Activated CD8-positive, alpha-beta memory T cell treated with anti-CD3 and anti-CD28 coated beads, Interleukin-2, amount 50 U/mL, for 24 hours (primary cell): ENCODE data around the gene COL11A1.
"Not testable (repeated sequence)": the region's sequence is repeated elsewhere in the genome, so short reads cannot be mapped to it uniquely, and the experiment has no call there.

Experiments used
- DNase-seq: peaks from one replicate; pipeline ENCODE4 v3.0.0-alpha.2; 2020; ENCODE audit errors: extremely low read depth

COL11A1 gene

DNA sequence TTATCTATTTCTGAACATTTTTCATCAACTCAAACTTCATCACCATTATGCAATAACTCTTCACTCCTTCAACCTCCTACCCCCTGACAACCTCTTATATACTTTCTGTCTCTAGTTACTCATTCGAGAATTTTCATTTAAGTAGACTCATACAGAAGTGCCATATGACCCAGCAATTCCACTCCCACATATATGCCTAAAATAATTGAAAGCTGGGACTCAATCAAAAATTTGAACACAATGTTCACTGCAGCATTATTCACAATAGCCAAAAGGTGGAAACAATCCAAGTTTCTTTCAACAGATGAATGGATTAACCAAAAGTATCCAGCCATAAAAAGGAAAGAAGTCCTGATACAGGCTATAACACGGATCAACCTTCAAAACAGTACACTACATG, 24.1 kb downstream of the COL11A1 start:
- DNase-seq: no peak

DNA sequence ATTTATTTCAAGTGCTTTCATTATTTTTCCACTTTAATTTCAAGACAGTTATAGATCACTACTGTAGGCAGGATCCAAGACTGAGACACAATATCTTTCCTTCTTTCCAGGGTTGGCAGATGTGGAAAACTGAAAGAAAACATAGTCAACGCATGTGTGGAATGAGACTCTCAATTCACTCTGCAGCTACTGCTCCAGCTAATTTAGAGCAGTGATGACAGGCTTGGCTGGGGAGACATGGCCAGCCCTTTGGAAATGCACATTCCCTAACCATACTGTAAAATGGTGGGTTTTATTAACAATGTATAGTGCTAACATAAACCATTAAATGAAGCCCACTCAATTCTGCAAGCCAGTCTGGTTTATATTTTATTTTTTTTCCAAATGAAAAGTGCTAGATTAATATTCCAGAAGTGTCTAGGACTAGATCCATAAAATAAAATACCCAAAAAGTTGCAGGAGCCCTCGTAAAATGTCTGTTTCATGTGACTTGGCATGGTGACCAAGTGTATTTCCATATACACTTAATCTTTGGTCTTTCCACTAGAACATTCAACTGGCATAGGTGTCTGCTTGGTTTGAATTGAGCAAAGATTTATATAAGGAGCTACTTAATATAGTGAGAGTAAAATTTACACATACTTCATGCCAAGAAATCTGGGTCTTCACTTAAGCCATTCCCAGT, 32.9 kb downstream of the COL11A1 start:
- no peak for DNase-seq

DNA sequence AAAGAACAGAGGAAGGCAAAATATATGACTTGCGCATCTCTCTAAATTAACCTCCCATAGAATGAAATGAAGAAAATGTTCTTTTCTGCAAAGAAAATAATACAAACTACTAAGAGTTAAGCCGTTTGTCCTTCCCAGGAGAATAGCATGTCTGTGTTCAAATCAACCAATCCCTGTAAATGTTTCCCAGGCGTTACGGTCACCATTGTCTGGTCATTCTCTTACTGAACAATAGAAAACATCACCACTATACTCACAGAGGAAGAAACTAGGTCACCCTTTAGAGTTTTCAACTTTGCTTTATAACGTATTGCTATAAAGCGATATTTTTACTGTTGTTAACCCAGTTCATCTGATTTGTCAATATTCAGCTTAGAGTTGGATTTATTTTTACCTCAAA, 34.1 kb downstream of the COL11A1 start:
- DNase-seq: no peak

DNA sequence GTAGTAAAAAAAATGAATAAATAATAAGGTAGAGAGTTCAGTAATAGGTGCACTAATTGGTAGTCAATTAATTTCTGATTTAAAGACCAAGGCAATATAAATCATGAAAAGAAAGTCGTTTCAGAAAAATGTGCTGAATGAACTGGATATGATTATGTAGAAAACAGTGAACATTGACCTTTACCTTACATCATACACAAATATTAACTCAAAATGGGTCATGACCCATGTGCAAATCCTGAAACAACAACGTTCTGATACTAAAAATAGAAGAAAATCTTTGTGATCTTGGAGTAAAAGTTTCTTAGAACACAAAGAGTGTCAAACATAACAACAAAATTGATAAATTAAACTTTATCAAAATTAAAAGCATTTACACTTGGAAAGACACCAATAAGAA, 39.1 kb downstream of the COL11A1 start:
- DNase-seq: no peak

DNA sequence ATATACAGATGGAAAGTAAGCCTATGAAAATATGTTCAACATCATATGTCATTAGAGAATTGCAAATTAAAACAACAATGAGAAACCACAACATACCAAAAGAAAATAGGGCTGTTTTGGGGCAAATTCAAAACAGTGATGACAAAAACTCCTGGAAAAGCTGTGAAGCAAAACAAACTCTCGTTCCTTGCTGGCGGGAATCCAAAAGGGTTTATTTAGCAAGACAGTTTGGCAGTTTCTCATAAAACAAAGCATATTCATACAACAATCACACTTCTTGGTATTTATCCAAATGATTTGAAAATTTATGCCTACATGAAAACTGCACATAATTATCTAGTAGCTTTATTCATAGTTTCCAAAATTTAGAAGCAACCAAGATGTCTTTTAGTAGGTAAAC, 44.4 kb downstream of the COL11A1 start:
- no peak for DNase-seq

DNA sequence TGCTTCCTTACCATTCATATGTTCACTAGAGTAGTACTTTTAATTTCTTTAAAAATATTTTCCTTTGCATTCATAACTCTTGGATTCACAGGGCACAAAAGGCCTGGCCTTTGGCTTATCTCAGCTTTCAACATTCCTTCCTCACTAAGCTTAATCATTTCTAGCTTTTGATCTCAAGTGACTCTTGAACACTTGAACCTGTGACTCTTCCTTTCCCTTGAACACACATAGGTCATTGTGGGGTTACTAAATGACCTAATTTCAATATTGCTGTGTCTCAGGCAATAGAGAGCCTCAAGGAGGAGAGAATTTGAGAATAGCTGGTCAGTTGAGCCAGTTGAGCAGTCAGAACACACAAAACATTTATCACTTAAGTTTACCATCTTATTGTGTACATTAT, 49.9 kb downstream of the COL11A1 start:
- no peak for DNase-seq

DNA sequence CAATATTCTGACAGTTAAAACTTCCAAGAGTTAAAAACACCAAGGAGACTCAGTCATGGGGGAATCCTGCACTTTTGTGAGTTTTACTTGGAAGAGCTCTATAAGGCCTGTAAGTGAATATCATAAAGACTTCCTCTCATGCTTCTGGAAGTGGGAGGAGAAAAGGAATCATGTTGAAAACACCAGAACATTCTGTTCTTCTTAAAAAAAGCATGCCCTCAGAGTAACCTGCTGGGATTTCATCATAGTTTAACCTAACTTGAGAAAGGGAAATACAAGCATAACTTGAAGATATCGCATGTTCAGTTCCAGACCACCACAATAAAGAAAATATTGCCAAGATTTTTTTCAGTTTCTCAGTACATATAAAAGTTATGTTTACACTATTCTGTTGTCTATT, 51.9 kb downstream of the COL11A1 start:
- no peak for DNase-seq

DNA sequence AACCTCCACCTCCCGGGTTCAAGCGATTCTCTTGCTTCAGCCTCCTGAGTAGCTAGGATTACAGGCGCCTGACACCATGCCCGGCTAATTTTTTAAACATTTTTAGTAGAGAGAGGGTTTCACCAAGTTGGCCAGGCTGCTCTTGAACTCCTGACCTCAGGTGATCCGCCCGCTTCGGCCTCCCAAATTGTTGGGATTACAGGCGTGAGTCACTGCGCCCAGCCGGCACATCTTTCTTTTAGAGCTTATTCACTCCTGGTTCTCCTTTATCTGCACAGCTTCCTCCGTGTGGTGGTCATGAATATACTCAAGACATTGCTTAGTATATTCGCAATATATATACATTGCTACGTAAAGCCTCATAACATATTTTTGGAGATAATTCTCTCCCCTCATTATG, 80.2 kb downstream of the COL11A1 start:
- not testable (repeated sequence) for DNase-seq

DNA sequence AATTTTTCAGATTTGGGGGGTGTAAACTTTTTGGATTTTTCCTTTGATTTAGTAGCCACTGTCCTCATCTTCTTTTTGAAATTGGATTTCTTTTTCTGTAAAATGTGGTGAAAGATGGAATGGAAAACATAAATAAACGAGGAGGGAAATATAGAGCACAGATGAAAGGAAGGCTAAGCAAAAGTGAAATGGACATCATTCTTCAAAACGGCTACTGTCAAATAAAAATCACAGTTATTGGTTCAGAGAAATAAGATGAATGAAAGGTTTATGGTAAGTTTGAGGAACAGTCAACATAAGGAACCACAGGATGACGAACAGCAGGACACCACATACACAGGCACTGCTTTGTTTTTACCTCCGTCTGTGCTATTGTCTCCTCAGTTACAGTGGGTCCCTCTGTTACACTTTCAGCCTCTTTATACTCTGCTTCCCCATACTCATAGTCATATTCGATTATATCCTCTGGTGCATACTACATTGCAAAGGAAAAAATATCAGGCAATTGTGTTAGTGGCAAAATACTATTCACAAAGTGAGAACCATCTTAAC, 82.4 kb downstream of the COL11A1 start:
- no peak for DNase-seq

DNA sequence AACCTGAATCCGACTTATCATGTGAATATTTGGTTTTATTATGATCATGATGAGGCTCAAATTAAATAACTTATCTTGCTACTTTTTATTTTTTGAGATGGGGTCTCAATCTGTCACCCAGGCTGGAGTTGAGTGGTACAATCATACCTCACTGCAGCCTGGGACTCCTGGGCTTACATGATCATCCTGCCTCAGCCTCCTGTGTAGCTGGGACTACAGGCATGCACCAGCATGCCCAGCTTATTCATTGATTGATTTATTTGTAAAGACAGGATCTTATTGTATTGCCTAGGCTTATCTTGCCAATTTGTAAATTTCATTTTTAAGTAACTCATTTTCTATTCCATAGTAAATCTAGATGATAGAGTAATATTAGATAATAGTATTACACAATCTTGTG, 84.3 kb downstream of the COL11A1 start:
- no peak for DNase-seq

DNA sequence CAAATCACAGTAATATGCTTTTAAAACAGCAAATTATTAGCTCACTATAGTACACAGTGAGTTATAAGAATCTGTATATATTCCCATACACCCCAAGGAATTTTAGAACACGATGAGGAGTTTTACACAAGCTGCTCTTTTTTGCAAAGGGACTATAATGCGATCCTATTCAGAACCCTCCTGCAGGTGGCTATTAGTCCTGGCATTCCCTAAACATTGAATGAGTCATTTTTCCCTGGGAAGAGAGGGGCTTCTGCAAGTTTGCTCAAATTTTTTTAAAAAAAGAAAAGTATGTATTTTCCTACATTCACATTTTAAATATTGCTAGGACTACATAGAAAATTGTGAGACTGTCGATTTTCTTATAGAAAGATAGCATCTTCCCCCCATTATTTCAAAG, 106.3 kb downstream of the COL11A1 start:
- no peak for DNase-seq

DNA sequence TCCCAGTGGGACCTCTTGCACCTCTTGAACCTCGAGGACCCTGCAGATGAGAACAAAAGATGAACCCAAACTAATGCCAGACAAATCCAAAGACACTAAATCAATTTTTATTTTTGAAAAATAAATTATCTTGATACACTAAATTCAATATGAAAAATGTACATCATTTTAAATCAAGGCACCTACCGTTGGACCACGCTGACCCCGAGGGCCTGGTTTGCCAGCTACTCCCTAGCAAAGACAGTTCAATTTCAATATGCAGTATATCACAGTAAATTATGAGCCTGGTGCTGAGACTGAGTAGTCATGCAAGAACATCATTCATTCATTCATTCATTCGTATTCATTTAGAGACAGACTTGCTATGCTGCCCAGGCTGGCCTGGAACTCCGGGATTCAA, 129.4 kb downstream of the COL11A1 start:
- no peak for DNase-seq

DNA sequence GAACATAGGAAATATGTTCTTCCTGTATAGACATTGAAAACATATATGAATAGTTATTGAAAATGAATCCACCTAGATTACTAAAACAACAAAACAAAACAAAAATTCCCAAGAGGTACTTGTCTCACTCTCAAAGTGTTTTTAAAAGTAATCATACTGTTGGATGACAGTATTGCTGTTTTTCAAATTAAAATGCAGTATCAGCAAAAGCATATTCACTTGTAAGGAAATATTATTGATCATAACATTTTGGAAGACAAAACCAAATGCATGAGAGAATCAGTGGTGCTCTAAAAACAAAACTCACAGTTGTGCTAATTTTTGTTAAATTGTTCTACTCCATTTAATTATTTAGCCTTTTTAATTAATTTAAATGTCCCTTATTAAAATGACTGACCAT, 131.0 kb downstream of the COL11A1 start:
- no peak for DNase-seq

DNA sequence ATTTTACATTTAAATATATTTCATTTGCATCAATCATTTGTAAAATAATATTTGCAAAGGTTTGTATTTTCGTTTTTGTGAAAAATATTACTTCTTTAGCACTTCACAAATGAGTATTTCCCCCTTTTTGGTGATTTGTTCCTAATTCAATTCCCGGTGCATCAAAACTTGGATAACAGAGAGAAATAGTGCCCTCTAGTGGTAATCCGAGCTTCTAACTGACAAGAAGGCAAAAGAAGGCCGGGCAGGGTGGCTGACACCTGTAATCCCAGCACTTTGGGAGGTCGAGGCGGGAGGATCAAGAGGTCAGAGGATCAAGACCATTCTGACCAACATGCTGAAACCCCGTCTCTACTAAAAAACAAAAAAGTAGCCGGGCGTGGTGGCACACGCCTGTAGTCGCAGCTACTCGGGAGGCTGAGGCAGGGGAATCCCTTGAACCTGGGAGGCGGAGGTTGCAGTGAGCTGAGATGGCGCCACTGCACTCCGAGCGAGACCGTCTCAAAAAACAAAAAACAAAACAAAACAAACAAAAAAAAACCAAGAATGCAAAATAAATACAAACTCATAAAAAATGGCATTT, 137.7 kb downstream of the COL11A1 start:
- DNase-seq: no peak

DNA sequence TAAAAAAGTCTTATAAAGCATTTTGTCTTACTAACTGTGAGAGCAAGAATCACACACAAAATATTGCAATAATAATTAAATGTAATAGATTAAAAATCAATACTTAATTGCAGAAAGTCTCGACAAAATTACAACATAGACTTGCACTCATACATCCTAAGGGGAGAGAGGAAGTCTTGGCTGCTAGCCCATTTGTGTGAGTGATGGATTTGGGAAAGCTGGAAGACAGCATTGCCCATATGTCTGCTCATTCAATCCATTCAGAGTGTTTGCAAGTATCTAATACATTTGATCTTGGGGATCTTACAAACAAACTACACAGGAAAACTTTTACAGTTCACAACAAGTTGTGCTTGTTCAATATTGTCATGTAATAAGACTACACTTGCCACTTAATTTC, 140.5 kb downstream of the COL11A1 start:
- no peak for DNase-seq

DNA sequence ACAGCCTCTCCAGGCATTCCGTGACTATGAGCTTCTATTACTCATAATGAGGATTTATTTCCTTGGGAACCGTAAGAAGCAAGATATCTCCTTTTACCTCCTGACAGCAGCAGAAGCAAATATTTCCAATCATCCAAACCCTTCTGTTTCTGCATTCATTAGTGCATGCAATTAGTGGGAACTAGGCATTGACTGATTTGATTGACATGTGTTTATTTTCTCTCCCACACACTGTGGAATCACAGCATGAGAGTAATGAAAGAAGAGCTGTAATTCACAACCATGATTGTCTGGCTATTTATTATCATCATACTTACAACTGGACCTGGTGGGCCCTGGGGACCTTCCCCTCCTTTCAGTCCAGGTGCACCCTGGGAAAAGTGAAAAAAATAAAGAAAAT, 146.8 kb downstream of the COL11A1 start:
- DNase-seq: no peak

DNA sequence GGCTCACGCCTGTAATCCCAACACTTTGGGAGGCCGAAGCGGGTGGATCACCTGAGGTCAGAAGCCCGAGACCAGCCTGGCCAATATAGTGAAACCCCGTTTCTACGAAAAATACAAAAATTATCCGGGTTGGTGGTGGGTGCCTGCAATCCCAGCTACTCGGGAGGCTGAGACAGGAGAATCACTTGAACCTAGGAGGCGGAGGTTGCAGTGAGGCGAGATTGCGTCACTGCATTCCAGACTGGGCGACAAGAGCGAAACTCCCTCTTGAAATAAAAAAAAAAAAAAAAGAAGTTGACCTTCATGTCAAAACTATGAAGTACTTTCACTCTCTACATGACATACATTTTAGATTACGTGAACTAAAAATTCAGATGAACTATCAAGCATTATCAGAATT, 153.7 kb downstream of the COL11A1 start:
- no peak for DNase-seq

DNA sequence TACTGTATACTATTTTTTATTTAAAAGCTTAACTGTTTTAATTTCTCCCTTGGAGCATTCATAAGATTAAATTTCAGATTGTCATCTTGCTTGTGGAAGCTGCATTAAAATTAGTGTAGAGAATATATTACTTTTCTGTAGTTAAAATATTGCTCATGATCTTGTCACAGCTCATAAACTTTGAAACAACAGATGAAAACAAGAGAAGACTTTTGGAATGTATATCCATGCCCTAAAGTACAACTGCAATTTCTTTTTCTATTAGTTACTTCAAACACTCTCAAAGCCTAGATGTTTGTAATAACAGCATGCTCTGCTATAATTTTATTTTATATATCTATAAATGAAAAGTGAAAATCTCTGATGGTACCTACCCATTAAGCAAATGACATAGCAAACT, 155.9 kb downstream of the COL11A1 start:
- no peak for DNase-seq

DNA sequence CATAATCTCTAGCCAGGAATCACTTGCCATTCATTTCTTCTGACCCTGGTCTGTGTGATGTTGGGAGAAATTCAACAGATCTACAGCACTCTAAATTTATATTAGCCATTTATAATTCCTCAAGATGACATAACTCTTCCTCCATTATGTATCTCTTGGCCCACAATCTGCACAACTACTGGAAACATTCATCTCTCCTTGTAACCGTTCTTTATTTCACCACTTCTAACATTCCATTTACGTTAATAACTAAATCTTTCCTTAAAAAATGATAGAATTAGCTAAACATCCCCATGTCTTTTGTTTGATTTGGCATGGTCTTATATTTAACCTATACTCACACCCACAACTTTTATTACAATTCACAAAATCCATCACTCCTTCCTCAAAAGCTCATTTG, 166.0 kb downstream of the COL11A1 start:
- no peak for DNase-seq

DNA sequence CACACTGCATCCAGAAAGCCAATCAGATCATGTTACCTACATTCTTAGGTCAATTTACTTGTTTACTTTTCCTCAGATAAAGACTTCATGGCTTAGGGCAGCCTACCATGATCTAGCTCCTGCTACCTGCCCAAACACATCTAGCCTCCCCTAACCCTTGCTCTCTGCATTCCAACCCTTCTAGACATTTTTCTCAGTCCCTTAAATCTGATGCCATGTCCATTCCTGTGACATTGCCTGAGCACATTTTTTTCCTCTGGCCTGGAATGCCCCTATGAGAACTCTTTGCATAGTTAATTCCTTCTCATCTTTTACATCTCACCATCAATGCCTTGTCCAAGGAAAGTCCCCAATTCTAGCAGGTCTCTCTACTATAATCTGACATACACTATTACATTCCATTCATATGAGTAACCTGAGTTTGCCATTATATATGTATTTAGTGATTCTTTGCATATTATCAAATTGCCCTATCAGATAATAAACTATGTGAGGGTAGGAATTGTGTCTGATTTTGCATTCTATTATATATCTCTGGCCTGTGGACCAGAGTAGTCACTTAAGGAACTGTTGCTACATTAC, 166.9 kb downstream of the COL11A1 start:
- no peak for DNase-seq

DNA sequence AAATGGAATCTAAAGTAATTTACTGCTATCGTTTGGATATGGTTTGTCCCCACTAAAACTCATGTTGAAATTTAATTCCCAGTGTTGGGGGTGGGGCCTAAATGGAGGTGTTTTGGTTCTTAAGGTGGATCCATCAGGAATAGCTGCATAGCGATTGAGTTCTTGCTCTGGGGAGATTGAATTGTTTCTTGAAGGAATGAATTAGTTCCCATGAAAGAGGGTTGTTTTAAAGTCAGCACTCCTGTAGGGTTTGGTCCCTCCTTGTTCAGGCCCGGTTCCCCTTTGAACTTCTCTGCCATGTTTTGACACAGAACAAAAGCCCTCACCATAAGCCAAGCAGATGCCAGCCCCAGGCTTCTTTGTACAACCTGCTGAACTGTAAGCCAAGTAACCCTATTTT, 170.9 kb downstream of the COL11A1 start:
- DNase-seq: no peak

DNA sequence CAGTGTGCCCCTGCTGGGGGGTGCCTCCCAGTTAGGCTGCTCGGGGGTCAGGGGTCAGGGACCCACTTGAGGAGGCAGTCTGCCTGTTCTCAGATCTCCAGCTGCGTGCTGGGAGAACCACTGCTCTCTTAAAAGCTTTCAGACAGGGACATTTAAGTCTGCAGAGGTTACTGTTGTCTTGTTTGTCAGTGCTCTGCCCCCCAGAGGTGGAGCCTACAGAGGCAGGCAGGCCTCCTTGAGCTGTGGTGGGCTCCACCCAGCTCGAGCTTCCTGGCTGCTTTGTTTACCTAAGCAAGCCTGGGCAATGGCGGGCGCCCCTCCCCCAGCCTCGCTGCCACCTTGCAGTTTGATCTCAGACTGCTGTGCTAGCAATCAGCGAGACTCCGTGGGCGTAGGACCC, 175.0 kb downstream of the COL11A1 start:
- DNase-seq: not testable (repeated sequence)

DNA sequence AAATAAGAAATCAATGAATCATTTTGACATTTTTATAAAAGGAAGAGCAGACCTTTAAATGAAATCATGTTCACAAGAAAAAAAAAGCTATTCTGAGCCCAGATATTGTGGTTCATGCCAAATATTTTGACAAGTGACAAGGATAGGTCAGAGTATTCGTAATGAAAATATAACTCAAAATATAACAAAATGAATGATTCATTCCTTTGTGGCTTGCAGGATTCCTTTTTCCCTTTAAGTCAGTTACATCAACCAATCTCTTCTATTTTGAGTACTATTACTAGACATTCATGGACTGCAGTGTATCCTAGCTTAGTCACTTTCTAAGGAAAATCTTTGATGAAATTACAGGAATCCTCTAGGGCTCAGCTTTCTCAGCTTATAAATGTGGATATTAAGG, 188.7 kb downstream of the COL11A1 start:
- DNase-seq: no peak
